Activated CD8-positive, alpha-beta memory T cell treated with anti-CD3 and anti-CD28 coated beads, Interleukin-2, amount 10 ng/mL, durations not matched to agents 7 days and 5 days (primary cell): ENCODE measurements around the gene GLYATL3. TPM values are rescaled to one million over a fixed set of nuclear protein-coding genes. Genes with fewer than 3 reads are reported as not detected.

ENCODE experiments used
- ATAC-seq: fragments of 150-1000 bp; cut with Tn5 transposase; one replicate; pipeline ENCODE4 v1.10.0; 2021; ENCODE audit warnings: moderate library complexity
- CTCF ChIA-PET: fragments of 350-600 bp; sonication (Branson Sonifier 250); formaldehyde crosslinking; loops from one replicate; lab custom pipeline; 2021; ENCODE audit warnings: antibody characterized with exemption; lab: Charles Lee
- DNase-seq: peaks from one replicate; pipeline ENCODE4 v3.0.0-alpha.2; 2020
- H3K27ac Mint-ChIP-seq: one replicate; pipeline ENCODE4 v1.8.0; 2021; ENCODE audit warnings: mild to moderate bottlenecking, mixed read lengths
- H3K27me3 Mint-ChIP-seq: one replicate; pipeline ENCODE4 v1.8.0; 2021; ENCODE audit warnings: mixed read lengths
- H3K36me3 Mint-ChIP-seq: one replicate; pipeline ENCODE4 v1.8.0; 2021; ENCODE audit warnings: mild to moderate bottlenecking, mixed read lengths
- H3K4me1 Mint-ChIP-seq: one replicate; pipeline ENCODE4 v1.8.0; 2021; ENCODE audit warnings: mixed read lengths
- H3K4me3 Mint-ChIP-seq: one replicate; pipeline ENCODE4 v1.8.0; 2021; ENCODE audit warnings: mild to moderate bottlenecking, moderate library complexity, mixed read lengths
- H3K9me3 Mint-ChIP-seq: one replicate; pipeline ENCODE4 v1.8.0; 2022; ENCODE audit warnings: low read depth, mixed read lengths
- total RNA-seq, 2 experiments: library from RNA; stranded (reverse); gene quantifications; one replicate each; pipeline ENCODE4 v1.2.3, GENCODE V29; 2021

Gene GLYATL3
- total RNA-seq, 2 experiments from 2014 or later: not detected

DNA sequence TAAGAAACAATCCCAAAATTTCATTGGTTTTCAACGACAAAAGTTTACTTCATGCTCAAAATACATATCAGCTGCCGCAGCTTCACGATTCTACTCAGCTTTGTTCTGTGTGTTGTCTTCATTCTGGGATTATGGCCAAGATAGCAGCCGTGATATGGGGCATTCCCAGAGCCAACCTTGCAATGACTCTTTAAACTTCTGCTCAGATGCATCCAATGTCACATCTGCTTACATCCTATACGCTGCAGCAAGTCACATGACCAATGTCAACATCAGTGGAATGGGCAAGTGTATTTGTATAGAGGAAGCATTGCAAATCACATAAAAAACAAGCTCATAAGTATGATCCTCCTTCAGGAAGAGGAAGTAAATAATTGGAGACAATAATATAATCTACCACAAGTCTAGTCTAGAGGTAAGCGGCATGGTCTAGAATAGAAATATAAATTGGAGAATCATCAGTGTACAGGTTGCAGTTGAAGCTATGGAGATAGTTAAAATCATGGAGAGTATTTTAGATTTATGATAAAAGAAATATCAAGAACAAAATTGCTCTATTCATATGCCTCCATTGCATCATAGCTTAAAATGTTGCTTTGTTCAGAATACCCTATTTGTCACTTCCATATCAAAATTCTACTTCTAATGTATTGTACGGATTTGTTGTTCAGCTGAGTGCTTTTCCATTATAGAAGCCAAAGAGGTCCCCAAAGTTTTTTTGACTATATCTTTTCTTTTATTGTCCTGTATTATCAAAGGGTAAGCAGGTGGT lies 43.5 kb downstream of the GLYATL3 start:
- no peak for DNase-seq
- H3K27ac Mint-ChIP-seq: no peak overlapping the region
- CTCF ChIA-PET: interaction anchor here (1.2 to 2.7 kb wide), 2 partner anchors 11 to 69 kb away, joined by 3 to 15 read pairs; no protein-coding TSS in a partner anchor
- no peaks in the 10 kb centered on the region for H3K4me1 Mint-ChIP-seq
- H3K36me3 Mint-ChIP-seq: no peaks in the 10 kb centered on the region
- no peaks in the 10 kb centered on the region for H3K9me3 Mint-ChIP-seq
- H3K27me3 Mint-ChIP-seq: peaks cover 27% of the 10 kb centered on the region
- ATAC-seq: no peak
- no peak overlapping the region for H3K4me3 Mint-ChIP-seq

DNA sequence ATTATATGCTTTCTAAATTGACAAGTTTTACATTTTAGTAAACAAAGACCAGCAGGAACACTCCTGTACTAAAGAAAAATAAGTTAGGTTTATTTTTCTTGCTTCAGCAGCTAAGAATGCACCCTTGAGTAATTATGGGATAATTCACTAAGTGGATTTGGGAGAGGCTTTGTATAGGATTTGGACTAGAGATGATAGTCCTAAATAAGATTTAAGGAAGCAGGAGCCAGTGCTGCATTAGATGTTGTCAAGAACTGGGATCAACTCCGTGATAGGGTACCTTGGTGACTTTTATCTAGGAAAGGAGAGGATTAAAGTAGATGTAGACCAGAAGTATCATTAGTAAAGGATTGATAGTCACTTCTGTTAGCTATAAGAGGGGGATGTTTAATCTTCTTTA lies 46.6 kb downstream of the GLYATL3 start:
- ATAC-seq (no peak), DNase-seq (no peak)
- Mint-ChIP-seq H3K27me3 (peaks cover 53% of the 10 kb centered on the region), H3K4me3 (no peak overlapping the region), H3K36me3 (no peaks in the 10 kb centered on the region), H3K27ac (no peak overlapping the region), H3K9me3 (no peaks in the 10 kb centered on the region), H3K4me1 (peaks cover 12% of the 10 kb centered on the region)
- CTCF ChIA-PET: interaction anchor here (2.2 kb wide), 1 partner anchor 14 kb away, joined by 7 read pairs; no protein-coding TSS in a partner anchor

DNA sequence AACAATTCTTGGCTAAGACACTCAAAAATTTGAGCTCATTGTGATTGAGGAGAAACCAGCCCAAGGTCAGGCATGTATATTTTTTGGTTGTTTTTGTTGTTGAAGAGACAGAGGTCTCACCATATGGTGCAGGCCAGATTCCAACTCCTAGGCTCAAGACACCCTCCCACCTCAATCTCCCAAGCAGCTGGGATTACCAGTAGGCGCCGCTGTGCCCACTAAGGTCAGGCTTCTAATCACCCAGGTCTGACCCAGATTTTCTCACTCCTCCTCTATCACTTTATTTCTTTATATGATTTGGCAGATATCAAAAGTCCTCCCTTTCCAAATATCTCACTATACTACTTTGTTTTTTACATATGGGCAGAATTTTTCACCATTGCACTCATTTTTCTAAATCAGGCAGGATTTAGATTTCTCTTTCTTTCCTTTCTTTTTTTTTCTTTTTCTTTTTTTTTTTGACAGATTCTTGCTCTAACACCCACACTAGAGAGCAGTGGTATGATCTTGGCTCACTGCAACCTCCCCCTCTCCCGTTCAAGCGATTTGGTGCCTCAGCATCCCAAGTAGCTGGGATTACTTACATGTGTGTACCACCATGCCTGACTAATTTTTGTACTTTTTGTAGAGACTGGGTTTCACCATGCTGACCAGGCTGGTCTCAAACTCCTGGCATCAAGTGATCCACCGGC lies 49.0 kb downstream of the GLYATL3 start:
- DNase-seq (no peak), ATAC-seq (no peak)
- no peak overlapping the region for H3K4me3 Mint-ChIP-seq
- CTCF ChIA-PET: interaction anchor here (0.7 to 2.3 kb wide), 3 partner anchors 9 to 24 kb away, joined by 3 to 9 read pairs (median 3); no protein-coding TSS in a partner anchor
- H3K4me1 Mint-ChIP-seq: peaks cover 18% of the 10 kb centered on the region
- no peak overlapping the region for H3K27ac Mint-ChIP-seq
- H3K9me3 Mint-ChIP-seq: no peaks in the 10 kb centered on the region
- peaks cover 59% of the 10 kb centered on the region for H3K27me3 Mint-ChIP-seq
- no peaks in the 10 kb centered on the region for H3K36me3 Mint-ChIP-seq

DNA sequence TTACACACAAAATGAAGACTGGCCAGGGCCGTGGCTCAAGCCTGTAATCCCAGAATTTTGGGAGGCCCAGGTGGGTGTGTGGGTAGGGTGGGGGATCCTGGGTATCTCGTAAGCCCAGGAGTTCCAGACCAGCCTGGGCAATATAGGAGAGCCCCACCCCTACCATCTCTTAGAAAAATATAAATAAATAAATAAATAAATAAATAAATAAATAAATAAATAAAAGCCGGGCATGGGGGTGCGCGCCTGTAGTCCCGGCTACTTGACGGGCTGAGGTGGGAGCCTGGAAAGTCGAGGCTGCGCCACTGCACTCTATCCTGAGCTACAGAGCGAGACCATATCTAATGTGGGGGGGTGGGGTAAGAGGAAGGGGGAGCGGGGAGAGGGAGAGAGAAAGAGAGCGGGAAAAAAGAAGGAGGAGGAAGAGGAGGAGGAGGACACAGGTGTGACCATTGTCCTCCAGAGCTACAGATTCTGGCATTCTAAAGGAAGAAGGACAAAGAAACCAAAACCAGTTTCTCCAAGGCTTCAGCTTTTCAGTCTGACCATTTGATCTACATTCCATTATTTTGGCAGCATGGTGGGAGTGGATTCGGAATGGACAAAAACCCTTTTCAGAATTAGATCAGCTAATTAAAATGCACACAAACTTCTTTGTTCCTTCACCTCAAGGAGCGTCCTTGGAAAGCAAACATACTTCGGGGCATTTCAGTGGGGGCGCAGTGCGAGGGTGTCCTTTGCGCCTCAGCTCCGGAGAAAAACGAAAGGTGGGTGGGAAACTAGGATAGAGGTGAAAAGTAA lies 50.2 kb downstream of the GLYATL3 start:
- Mint-ChIP-seq H3K9me3 (no peaks in the 10 kb centered on the region), H3K36me3 (no peaks in the 10 kb centered on the region), H3K4me1 (peaks cover 18% of the 10 kb centered on the region), H3K4me3 (peak overlapping the region; percentile 66), H3K27ac (no peak overlapping the region), H3K27me3 (peaks cover 58% of the 10 kb centered on the region)
- CTCF ChIA-PET: interaction anchor here (1.2 to 2.3 kb wide), 4 partner anchors 18 to 299 kb away, joined by 3 to 9 read pairs (median 6); no protein-coding TSS in a partner anchor
- DNase-seq (no peak), ATAC-seq (no peak)

DNA sequence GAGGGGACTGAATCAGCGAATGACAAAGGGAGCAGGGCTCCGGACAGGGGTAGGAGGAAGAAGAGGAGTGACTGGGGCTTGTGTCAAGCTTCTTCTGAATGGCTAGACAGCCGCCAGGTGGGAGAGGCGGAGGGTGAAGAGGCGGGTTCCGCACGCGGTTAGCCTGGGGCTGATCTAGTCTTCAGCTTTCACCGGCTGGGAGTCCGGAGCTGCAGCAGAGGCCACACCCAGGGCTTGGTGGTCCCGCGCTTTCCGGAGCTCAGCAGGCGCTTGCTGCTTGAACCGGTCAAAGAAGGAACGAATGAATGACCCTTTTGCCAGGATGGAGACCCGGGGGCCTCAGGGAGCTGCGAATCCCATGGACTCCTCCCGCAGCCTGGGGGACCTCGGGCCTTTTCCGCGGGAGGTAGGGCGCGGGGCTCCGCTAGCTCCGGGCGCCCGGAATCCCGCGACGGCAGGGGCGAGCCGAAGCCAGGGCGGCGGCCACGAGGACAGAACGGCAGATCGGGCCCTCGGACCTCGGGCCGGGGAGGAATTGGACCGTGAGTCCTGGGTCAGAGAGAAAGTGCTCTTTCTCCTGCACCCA lies 50.9 kb downstream of the GLYATL3 start, which contains the start of gene C6orf141:
Gene C6orf141 (plus strand): TSS at position 177 of the 586 bp plus-strand sequence. CDS start 125 bp downstream, at position 302.
- H3K27ac Mint-ChIP-seq: no peak within 1 kb of the TSS
- CTCF ChIA-PET: interaction anchor here (1.0 to 1.4 kb wide), 4 partner anchors 15 to 299 kb away, joined by 3 to 9 read pairs (median 3); no protein-coding TSS in a partner anchor
- H3K4me3 Mint-ChIP-seq: peak within 1 kb of the TSS; percentile 66
- DNase-seq (peak; percentile 64), ATAC-seq (peak; percentile 79)
- H3K9me3 Mint-ChIP-seq: no peaks in the 10 kb centered on the region
- peaks cover 58% of the 10 kb centered on the region for H3K27me3 Mint-ChIP-seq
- peaks cover 18% of the 10 kb centered on the region for H3K4me1 Mint-ChIP-seq
- no peaks in the 10 kb centered on the region for H3K36me3 Mint-ChIP-seq

DNA sequence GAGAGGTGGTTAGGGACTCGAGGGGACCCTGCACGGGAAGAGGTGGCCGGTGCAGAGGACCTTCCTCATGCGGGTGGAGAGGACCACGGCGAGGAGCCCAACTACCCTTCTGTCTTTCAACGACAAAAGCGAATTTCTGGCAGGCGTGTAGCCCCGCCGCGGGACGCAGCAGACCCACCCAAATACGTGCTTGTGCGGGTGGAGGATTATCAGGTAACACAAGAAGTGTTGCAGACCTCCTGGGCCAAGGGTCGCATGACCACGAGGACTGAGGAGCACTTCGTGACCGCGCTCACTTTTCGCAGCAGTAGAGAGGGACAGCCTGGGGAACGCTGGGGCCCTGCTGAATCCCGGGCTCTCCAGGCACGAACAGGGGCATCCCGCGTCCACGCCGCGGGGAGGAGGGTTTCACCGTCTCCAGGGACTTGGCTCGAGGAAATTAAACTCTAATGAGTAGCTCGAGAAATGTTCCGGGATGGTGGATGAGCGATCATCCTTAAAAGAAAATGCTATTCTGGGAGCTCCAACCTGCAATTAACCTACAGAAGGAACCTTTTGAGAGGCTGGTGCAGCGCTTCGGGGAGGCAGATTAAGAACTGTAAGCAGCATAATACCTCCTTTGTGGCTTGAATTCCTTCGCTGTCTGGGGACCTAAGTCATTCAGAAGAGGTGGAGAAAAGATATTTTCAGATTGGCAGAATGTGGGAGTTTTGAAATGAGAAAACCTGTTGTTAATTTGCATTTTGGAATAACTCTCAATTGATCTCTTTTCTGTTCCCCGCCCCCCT lies 51.5 kb downstream of the GLYATL3 start:
- CTCF ChIA-PET: interaction anchor here (1.0 to 1.4 kb wide), 3 partner anchors 16 to 298 kb away, joined by 3 to 9 read pairs (median 3); no protein-coding TSS in a partner anchor
- DNase-seq (no peak), ATAC-seq (peak; percentile 44)
- Mint-ChIP-seq H3K27me3 (peaks cover 55% of the 10 kb centered on the region), H3K27ac (no peak overlapping the region), H3K4me1 (peaks cover 18% of the 10 kb centered on the region), H3K36me3 (no peaks in the 10 kb centered on the region), H3K9me3 (no peaks in the 10 kb centered on the region), H3K4me3 (peak overlapping the region; percentile 66)

DNA sequence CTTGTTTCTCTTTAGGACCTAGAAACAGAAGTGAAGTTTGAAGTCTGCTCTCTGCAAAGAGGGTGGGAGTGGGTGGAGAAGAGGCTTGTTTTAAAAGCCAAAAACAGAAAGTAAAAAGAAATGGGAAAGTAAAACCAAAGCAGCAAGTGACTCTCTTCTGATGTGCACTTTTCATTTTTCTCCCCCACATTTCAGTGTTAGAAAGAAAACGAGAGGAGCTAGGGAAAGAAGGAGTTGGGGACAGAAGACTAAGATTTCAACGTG lies 52.1 kb downstream of the GLYATL3 start:
- peaks cover 50% of the 10 kb centered on the region for H3K27me3 Mint-ChIP-seq
- no peak for ATAC-seq
- H3K27ac Mint-ChIP-seq: no peak overlapping the region
- no peaks in the 10 kb centered on the region for H3K36me3 Mint-ChIP-seq
- H3K4me3 Mint-ChIP-seq: peak overlapping the region; percentile 66
- CTCF ChIA-PET: no interaction called here
- no peak for DNase-seq
- H3K9me3 Mint-ChIP-seq: no peaks in the 10 kb centered on the region
- H3K4me1 Mint-ChIP-seq: peaks cover 18% of the 10 kb centered on the region

DNA sequence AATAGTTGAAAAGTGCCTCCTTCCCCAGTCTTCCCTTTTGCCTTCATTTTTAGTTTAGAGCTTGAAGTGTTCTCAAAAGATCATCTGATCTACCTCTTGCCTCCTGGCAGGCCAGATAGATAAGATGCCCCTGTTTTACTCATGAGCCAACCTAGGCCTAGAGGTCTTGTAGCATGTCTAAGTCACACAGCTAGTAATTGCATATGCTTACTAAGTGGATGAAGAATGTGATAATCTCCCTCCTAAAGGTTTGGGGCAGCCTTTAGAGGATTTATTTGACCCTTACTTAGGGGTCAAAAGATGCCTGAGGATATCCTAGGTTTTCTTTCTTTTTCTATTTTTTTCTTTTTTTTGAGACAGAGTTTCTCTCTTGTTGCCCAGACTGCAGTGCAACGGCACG lies 52.9 kb downstream of the GLYATL3 start:
- H3K27ac Mint-ChIP-seq: no peak overlapping the region
- no peaks in the 10 kb centered on the region for H3K36me3 Mint-ChIP-seq
- H3K4me3 Mint-ChIP-seq: no peak overlapping the region
- ATAC-seq (no peak), DNase-seq (no peak)
- no peaks in the 10 kb centered on the region for H3K9me3 Mint-ChIP-seq
- CTCF ChIA-PET: interaction anchor here (2.0 kb wide), 1 partner anchor 20 kb away, joined by 12 read pairs; no protein-coding TSS in a partner anchor
- H3K4me1 Mint-ChIP-seq: peaks cover 18% of the 10 kb centered on the region
- peaks cover 42% of the 10 kb centered on the region for H3K27me3 Mint-ChIP-seq

DNA sequence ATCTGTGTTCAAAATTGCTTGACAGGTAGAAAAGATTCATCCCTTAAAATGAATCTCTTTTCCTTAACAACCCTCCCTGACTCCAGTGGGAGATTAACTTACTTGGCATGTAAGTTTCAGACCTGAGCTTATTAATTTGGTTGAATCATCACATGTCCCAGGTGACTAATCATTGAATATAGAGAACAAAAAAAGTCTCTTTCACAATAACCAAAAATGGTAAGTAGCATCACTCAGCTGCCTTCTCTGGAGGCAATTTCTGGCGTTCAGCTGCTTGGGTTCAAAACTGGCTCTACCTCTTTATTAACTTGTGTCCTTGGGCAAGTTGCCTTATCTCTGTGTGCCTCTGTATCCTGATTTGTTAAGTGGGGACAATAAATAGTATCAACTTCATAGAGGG lies 53.7 kb downstream of the GLYATL3 start:
- H3K4me1 Mint-ChIP-seq: peaks cover 18% of the 10 kb centered on the region
- H3K4me3 Mint-ChIP-seq: no peak overlapping the region
- H3K36me3 Mint-ChIP-seq: no peaks in the 10 kb centered on the region
- ATAC-seq (no peak), DNase-seq (no peak)
- H3K27me3 Mint-ChIP-seq: peaks cover 42% of the 10 kb centered on the region
- H3K27ac Mint-ChIP-seq: no peak overlapping the region
- no peaks in the 10 kb centered on the region for H3K9me3 Mint-ChIP-seq
- CTCF ChIA-PET: interaction anchor here (2.0 kb wide), 1 partner anchor 21 kb away, joined by 12 read pairs; no protein-coding TSS in a partner anchor

DNA sequence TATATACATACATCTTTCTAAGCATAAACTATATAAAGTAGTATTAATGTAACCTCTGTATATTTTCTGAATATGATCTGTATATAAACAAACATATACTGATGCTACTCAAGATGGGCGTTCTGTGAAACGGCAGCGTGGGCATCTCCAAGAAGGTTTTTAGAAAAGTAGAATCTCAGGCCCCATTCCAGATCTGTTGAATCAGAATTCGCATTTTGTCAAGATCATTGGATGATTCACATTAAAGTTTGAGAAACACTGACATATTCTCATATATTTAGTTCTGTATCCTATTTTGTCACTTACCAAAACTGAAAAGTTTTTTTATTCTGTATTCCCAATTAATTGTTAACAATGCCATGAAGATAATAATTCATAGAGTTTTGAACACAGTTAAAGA lies 56.2 kb downstream of the GLYATL3 start:
- H3K9me3 Mint-ChIP-seq: no peaks in the 10 kb centered on the region
- H3K4me3 Mint-ChIP-seq: no peak overlapping the region
- peaks cover 20% of the 10 kb centered on the region for H3K27me3 Mint-ChIP-seq
- ATAC-seq: no peak
- H3K4me1 Mint-ChIP-seq: peaks cover 10% of the 10 kb centered on the region
- no peak overlapping the region for H3K27ac Mint-ChIP-seq
- CTCF ChIA-PET: no interaction called here
- no peak for DNase-seq
- H3K36me3 Mint-ChIP-seq: no peaks in the 10 kb centered on the region

DNA sequence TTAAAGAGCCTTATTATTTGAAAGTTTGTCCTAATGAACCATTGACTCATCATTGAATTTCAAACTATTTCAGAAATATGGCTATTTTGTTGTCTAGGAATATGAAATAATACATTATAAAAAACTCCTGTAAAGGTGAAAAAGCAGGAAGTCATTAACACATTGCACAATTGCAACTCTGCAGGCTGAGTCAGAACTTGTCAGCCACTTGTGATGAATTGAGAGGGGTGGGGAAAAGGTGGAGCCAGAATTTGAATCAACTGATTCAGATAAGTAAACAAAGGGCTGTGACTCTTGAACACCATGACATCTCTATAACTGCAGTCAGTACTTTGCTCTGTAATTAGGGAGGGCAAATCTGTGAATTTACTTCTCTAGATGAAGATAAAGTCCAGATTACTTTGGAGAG lies 56.7 kb downstream of the GLYATL3 start:
- DNase-seq: no peak
- Mint-ChIP-seq H3K27ac (no peak overlapping the region), H3K9me3 (no peaks in the 10 kb centered on the region), H3K4me1 (peaks cover 5% of the 10 kb centered on the region), H3K4me3 (no peak overlapping the region), H3K36me3 (no peaks in the 10 kb centered on the region), H3K27me3 (peaks cover 15% of the 10 kb centered on the region)
- CTCF ChIA-PET: no interaction called here
- ATAC-seq: no peak

DNA sequence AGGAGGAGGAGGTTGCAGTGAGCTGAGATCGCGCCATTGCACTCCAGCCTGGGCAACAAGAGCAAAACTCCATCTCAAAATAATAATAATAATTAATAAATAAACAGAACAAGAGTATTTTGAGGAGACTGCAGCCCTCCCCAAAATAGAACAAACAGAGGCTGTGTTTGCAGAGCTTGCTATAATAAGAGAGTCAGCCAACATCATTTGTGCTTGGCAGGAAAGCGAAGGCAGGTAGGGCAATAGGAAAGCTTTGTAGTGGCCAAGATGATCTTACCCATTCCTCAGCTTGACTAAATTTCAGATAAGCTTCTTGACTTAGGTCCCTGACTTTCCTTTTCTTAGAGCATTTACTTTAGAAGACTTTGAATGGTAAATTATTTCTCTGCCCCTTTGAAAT lies 57.5 kb downstream of the GLYATL3 start:
- H3K9me3 Mint-ChIP-seq: no peaks in the 10 kb centered on the region
- CTCF ChIA-PET: interaction anchor here (1.7 kb wide), 1 partner anchor 25 kb away, joined by 5 read pairs; no protein-coding TSS in a partner anchor
- ATAC-seq (no peak), DNase-seq (no peak)
- H3K27me3 Mint-ChIP-seq: peaks cover 10% of the 10 kb centered on the region
- no peaks in the 10 kb centered on the region for H3K4me1 Mint-ChIP-seq
- H3K27ac Mint-ChIP-seq: no peak overlapping the region
- H3K4me3 Mint-ChIP-seq: no peak overlapping the region
- H3K36me3 Mint-ChIP-seq: no peaks in the 10 kb centered on the region
